Caki2 (cell line): Measurements from ENCODE around the gene TTLL11. TPM values are rescaled to one million over a fixed set of nuclear protein-coding genes. Genes with fewer than 3 reads are reported as not detected.
"Not testable (repeated sequence)": the region's sequence is repeated elsewhere in the genome, so short reads cannot be mapped to it uniquely, and the experiment has no call there.

Source experiments
- DNase-seq: peaks from one replicate; pipeline ENCODE4 v3.0.0-alpha.2; 2015; ENCODE audit warnings: low read depth
- in situ Hi-C: cut with HindIII; loops from 2 replicates; pipeline ENCODE4 v1.10.0; 2016; ENCODE audit warnings: low sequenced_read_pairs, low pct_unique_long_range_greater_than_20kb, mixed read lengths
- total RNA-seq: library from RNA; depleted of rRNA; stranded (reverse); fragments of >200 nt; shearing (Covaris generic); gene quantifications from 2 replicates; pipeline ENCODE4 v1.2.3, GENCODE V29; 2014; ENCODE audit warnings: low replicate concordance

TTLL11 gene
- total RNA-seq, 1 experiment from 2014 or later: 1.7 TPM

DNA sequence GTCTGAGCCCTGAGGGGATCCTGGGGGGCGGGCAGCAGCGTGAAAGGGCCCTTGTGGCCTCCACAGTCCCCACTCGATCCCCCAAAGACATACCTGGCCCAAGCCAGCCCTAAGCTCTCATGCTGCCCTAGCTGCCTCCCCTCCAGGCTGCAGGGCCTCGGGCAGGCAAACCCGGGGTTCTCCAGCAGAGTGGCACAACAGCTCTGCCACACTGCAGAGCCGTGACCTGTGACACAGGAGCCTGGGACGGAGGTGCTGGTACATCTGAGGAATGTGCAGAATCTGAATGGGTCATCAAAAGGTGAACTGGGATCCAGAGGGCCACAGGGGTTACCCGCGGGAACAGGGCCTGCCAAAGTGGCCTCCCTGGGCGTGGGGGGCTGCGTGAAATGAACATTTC, 278.5 kb downstream of the TTLL11 start:
- DNase-seq: no peak
- in situ Hi-C loops: no loop called here

DNA sequence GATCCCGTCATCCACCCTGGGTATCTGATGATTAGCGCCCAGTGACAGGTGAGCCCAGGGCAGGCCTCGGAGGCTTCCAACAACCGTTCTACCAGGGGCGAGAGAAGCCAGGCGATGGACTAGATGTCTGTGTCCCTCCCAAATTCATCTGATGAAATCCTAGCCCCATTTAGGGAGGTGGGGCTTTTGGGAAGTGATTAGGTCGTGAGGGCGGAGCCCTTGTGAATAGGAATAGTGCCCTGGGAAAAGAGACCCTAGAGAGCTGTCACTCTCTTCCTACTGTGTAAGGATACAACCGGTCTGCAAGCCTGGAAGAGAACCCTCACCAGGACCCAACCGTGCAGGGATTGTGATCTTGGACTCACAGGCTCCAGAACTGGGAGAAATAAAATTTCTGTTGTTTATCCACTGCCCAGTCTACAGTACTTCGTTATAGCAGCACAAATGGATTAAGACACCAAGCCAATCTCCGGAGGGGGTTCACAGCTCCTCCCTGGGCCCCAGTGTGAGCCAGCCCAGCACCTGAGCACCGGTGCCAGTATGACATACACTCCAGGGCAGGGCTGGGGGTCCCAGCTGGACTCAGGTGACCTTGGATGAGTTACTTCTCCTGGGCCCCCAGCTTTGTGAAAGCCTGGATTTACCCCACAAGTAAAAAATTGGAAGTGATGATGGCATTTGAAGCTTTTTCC, 279.4 kb downstream of the TTLL11 start:
- in situ Hi-C loops: no loop called here
- DNase-seq: no peak

GRCh38 chr9:121812159-121812735, 280.9 kb downstream of the TTLL11 start:
- no peak for DNase-seq
- in situ Hi-C loops: no loop called here

DNA sequence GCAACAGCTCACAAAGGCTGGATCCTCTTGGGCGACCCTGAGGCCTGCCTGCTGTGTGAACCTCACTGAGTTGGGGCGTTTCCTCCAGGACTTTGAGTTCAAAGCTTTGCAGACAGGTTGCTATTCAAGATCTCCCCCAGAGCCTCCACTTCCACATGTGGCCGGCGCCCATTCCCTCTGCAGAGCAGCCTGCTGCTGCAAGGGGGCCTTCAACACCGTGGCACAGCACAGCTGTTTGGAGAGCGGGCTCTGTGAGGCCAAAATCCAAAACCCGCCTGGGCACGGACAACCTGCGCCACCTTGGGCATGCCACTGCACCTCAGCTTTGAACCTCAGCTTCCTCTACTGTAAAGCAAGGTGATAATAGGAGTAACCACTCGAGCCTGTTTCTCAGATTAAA, 281.4 kb downstream of the TTLL11 start:
- in situ Hi-C loops: no loop called here
- DNase-seq: no peak

GRCh38 chr9:121811140-121811539, 282.0 kb downstream of the TTLL11 start:
- in situ Hi-C loops: no loop called here
- DNase-seq: no peak

DNA sequence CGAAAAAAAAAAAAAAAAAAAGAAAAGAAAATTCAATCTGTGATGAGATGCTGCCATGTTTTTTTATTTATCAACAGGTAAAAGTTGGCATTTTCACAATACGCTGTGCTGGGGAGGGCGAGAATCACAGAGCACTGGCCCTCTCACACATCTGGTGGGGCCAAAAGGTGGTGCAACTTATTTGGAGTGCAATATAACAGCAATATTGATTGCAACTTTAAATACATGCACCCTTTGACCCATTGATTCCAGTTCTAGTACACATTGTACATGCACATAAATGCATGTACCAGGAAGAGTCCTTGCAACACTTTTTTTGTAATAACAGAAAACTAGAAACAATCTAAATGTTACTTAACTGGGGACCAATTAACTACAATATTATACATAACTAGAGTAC, 282.6 kb downstream of the TTLL11 start:
- in situ Hi-C loops: no loop called here
- no peak for DNase-seq

DNA sequence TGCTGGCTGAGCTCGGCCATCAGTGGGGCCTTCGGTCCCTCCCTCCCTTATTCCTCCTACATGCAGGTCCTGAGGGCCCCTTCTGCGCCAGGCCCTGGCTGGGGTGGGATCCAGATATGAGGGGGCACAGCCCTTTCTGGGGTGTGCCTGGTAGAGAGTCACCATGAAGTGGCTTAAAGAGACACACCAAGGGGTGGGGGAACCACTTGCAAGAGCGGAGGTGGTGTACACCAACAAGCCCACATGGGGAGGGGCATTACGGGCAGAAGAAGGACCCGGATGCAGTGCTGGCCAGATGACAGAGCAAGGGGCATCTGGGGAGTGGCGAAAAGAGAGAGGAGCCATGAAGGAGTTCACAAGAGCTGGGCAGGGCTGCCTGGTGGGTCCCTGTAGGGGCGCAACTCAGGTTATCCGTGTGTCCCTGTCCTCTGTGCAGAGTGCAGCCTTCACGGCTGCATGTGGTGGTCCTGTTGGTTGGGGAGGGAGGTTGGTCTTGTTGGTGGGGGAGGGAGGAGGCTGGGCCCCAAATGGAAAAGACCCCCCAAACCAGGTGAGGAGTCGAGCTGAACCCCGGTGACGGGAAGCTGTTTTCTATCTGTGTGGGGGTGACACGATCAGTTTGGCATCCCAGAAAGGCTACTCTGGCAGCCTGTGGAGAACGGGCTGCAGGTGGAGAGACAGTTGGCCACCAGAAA, 283.6 kb downstream of the TTLL11 start:
- no peak for DNase-seq
- in situ Hi-C loops: no loop called here

GRCh38 chr9:121808781-121809180, 284.3 kb downstream of the TTLL11 start:
- in situ Hi-C loops: no loop called here

GRCh38 chr9:121807823-121808278, 285.3 kb downstream of the TTLL11 start:
- DNase-seq: no peak
- in situ Hi-C loops: no loop called here

More at GRCh38 chr9:121808781-121809180, 284.3 kb downstream of the TTLL11 start:
- DNase-seq: no peak

GRCh38 chr9:121807069-121807822, 285.9 kb downstream of the TTLL11 start:
- in situ Hi-C loops: no loop called here
- DNase-seq: no peak

- in situ Hi-C loops: no loop called here
- no peak for DNase-seq
Measured at GRCh38 chr9:121802753-121803152, 290.4 kb downstream of the TTLL11 start.

DNA sequence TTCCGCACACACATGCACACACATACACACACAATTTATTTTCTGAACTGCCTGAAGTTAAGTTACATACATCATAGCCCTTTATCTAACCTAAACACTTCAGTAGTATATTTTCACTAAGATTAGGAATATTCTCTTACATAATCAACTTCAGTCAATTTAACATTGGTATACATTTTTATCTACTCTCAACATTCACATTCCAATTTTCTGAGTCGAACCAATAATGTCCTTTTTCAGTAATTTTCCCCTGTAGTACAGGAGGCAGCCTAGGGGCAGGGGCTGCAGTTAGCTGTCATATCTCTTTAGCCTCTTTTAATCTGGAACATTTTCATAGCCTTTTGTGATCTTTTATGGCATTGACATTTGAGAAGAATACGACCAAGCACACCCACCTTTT, 291.5 kb downstream of the TTLL11 start:
- no peak for DNase-seq
- in situ Hi-C loops: no loop called here

DNA sequence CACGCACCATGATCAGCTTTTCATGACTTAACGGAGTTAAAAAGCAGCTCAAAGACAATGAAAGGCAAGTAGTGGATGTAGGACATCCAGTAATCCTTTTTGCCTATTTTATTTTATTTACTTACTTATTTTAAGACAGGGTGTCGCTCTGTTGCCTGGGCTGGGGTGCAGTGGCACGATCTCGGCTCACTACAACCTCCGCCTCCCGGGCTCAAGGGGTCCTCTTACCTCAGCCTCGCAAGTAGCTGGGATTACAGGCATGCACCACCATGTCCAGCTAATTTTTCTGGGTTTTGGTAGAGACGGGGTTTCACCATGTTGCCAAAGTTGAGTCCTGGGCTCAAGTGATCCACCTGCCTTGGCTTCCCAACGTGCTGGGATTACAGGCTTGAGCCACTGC, 292.7 kb downstream of the TTLL11 start:
- in situ Hi-C loops: no loop called here
- no peak for DNase-seq

GRCh38 chr9:121798941-121799340, 294.2 kb downstream of the TTLL11 start:
- in situ Hi-C loops: no loop called here

DNA sequence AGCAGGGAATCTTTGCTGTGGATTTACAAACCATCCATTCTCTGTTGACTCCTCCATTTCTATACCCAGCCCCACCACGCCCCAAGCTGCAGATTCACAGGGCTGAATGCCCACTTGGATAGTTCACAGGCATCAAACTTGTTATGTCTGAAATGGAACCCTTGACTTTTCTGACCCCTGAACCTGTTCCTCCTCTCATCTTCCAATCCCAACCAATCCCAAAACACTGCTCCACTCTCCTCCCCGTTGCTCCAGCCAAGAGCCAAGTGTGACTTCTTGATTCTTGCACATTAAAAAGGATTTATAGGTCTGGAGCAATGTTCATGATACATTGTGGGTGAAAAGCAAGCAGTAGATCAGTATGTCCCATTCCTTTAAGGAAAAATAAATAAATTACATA, 296.0 kb downstream of the TTLL11 start:
- in situ Hi-C loops: no loop called here
- no peak for DNase-seq

More at GRCh38 chr9:121798941-121799340, 294.2 kb downstream of the TTLL11 start:
- no peak for DNase-seq

- DNase-seq, in situ Hi-C loops: not testable (repeated sequence)
Measured at GRCh38 chr9:121794334-121794733, 298.8 kb downstream of the TTLL11 start.

GRCh38 chr9:121792476-121792875, 300.6 kb downstream of the TTLL11 start:
- in situ Hi-C loops, DNase-seq: not testable (repeated sequence)

DNA sequence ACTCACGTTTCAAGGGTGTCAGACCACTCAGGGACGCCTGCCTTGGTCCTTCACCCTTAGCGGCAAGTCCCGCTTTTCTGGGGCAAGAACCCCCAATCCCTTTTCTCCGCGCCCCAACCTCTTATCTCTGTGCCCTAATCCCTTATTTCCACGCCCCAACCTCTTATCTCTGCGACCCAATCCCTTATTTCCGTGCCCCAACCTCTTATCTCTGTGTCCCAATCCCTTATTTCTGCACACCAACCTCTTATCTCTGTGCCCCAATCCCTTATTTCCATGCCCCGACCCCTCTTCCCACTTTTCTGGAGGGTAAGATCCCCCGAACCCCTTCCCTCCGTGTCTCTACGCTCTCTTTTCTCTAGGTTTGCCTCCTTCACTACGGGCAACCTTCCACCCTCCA, 302.3 kb downstream of the TTLL11 start:
- in situ Hi-C loops: no loop called here
- no peak for DNase-seq
